HUES48 (cell line): ENCODE measurements around the gene TOB2.
"Not testable (repeated sequence)": the region's sequence is repeated elsewhere in the genome, so short reads cannot be mapped to it uniquely, and the experiment has no call there.

ENCODE experiments used
- H3K27ac ChIP-seq: one replicate; pipeline ENCODE4 v1.7.0; 2013; ENCODE audit warnings: low read depth, low read length, inconsistent platforms
- H3K27me3 ChIP-seq: 2 replicates; pipeline ENCODE4 v1.6.1; 2013; ENCODE audit warnings: mild to moderate bottlenecking, low read length; ENCODE audit not compliant: control insufficient read depth, insufficient read depth
- H3K36me3 ChIP-seq: 2 replicates; pipeline ENCODE4 v1.6.1; 2013; ENCODE audit warnings: low read length; ENCODE audit not compliant: control insufficient read depth, insufficient read depth
- H3K4me1 ChIP-seq: 2 replicates; pipeline ENCODE4 v1.6.1; 2013; ENCODE audit warnings: mild to moderate bottlenecking, low read length; ENCODE audit not compliant: control insufficient read depth, insufficient read depth
- H3K4me3 ChIP-seq: 2 replicates; pipeline ENCODE4 v1.5.1; 2013; ENCODE audit warnings: mild to moderate bottlenecking, low read depth, low read length
- H3K9ac ChIP-seq: 2 replicates; pipeline ENCODE4 v1.6.1; 2013; ENCODE audit warnings: mild to moderate bottlenecking, low read depth, low read length, moderate library complexity
- H3K9me3 ChIP-seq: 2 replicates; pipeline ENCODE4 v1.6.1; 2013; ENCODE audit warnings: low read length; ENCODE audit not compliant: control insufficient read depth, insufficient read depth

Gene TOB2

DNA sequence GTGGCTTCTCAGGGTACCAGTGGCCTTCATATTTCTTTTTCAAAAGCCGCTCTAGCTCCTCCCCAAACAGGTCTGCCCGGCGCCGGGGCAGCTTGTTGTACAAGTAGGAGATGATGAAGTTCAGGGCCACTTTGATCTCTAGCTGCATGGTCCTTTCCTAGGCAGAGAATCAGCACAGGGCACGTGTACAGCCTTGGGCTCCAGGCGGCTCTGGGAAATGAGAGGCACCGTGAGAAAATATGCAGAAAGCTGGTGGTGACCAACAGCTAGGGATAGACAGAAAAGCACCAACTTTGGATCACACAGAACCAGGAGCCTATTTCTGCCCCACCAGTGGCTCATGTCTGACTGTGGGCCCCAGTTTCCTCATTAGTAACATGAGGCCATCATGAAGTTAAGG, 9.4 kb downstream of the TOB2 start:
- Histone ChIP-seq H3K4me3 (no peak overlapping the region), H3K36me3 (peaks cover 79% of the 10 kb centered on the region), H3K27me3 (no peaks in the 10 kb centered on the region), H3K9ac (no peak overlapping the region), H3K27ac (no peak overlapping the region), H3K4me1 (no peaks in the 10 kb centered on the region), H3K9me3 (no peaks in the 10 kb centered on the region)

DNA sequence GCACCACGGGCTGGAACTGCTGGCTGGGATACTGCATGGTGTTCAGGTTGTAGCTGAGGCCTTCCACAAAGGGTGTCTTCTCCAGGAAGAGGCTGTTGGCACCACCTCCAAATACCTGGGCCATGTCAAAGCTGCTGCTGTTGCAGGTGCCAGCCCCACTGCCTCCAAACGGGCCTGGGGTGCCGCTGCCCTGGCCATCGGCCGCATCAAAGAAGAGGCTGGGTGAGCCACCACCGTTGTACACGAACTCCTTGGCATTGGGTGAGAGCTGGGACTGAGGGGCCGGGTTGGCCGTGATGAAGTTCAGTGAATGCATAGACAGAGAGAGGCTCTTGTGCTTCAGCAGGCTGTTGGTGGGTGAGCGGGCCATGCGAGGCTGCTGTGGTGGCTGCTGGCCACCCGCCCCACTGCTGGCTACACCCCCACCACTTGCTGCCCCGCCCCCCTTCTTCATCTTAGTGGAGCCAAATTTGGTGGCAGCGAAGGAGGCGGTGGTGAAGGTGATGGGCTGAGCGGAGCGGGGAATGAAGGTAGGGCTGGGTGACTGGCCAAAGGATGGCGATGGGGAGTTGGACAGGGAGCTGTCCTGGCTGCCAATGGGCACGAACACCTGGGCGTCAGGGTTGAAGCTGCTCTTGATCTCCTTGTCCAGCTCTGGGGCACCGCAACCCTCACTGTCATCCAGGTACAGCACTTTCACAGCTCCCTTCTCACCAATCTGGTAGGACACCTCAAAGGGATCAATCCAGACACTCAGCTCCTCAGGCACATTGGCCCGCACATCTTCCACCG, 10.1 kb downstream of the TOB2 start:
- H3K9me3 ChIP-seq, result no peaks in the 10 kb centered on the region
- no peaks in the 10 kb centered on the region for H3K4me1 ChIP-seq
- no peaks in the 10 kb centered on the region for H3K27me3 ChIP-seq
- H3K27ac ChIP-seq, result no peak overlapping the region
- H3K4me3 ChIP-seq, result no peak overlapping the region
- H3K9ac ChIP-seq, result no peak overlapping the region
- H3K36me3 ChIP-seq, result peaks cover 75% of the 10 kb centered on the region

GRCh38 chr22:41435560-41435959, 11.0 kb downstream of the TOB2 start:
- H3K36me3 ChIP-seq, result peaks cover 66% of the 10 kb centered on the region
- H3K4me1 ChIP-seq, result no peaks in the 10 kb centered on the region
- no peak overlapping the region for H3K27ac ChIP-seq
- no peaks in the 10 kb centered on the region for H3K27me3 ChIP-seq
- no peak overlapping the region for H3K9ac ChIP-seq
- no peaks in the 10 kb centered on the region for H3K9me3 ChIP-seq
- H3K4me3 ChIP-seq, result no peak overlapping the region

GRCh38 chr22:41434361-41435003, 12.1 kb downstream of the TOB2 start:
- peaks cover 60% of the 10 kb centered on the region for H3K36me3 ChIP-seq
- H3K9ac ChIP-seq, H3K27me3 ChIP-seq, H3K27ac ChIP-seq, H3K4me1 ChIP-seq, H3K9me3 ChIP-seq, H3K4me3 ChIP-seq: not testable (repeated sequence)

DNA sequence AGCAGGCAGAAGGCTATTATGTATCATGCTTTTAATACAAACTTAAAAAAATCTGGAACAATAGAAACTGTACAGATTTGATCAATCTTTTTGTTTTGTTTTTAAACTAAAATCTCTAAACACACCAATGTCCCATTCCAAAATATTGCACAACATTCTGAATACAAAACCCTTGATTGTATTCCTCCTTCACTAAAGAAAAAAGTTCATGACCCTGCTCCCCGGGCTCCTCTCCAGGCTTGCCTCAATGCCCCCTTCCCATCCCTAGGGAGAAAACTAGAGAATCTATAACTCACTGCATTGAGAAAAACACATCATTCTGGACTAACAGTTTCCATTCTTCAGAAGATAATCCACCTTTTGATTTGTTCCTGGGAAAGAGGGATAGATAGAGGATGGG, 13.1 kb downstream of the TOB2 start:
- H3K36me3 ChIP-seq, result peaks cover 50% of the 10 kb centered on the region
- not testable (repeated sequence) for H3K4me1 ChIP-seq, H3K9ac ChIP-seq, H3K27me3 ChIP-seq, H3K4me3 ChIP-seq, H3K9me3 ChIP-seq, H3K27ac ChIP-seq

GRCh38 chr22:41431656-41432055, 14.9 kb downstream of the TOB2 start:
- Histone ChIP-seq H3K36me3 (peaks cover 36% of the 10 kb centered on the region), H3K27ac (no peak overlapping the region), H3K9me3 (no peaks in the 10 kb centered on the region), H3K4me1 (no peaks in the 10 kb centered on the region), H3K4me3 (no peak overlapping the region), H3K27me3 (no peaks in the 10 kb centered on the region), H3K9ac (no peak overlapping the region)

DNA sequence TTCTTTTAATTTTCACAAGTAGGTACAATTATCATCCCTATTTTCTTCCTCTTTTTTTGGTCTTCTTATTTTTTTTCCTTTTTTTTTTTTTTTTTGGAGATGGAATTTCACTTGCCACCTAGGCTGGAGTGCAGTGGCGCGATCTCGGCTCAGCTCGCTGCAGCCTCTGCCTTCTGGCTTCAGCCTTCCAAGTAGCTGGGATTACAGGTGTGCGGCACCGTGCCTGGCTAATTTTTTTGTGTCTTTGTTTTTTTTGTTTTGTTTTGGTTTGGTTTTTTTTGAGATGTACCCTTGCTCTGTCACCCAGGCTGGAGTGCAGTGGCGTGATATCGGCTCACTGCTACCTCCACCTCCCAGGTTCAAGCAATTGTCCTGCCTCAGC, 16.7 kb downstream of the TOB2 start:
- Histone ChIP-seq H3K27ac (no peak overlapping the region), H3K36me3 (peaks cover 19% of the 10 kb centered on the region)

GRCh38 chr22:41429232-41429950, 17.2 kb downstream of the TOB2 start:
- H3K9me3 ChIP-seq, result no peaks in the 10 kb centered on the region
- peak overlapping the region; percentile 14 for H3K27ac ChIP-seq
- H3K27me3 ChIP-seq, result no peaks in the 10 kb centered on the region
- no peak overlapping the region for H3K9ac ChIP-seq
- no peaks in the 10 kb centered on the region for H3K4me1 ChIP-seq
- H3K36me3 ChIP-seq, result peaks cover 14% of the 10 kb centered on the region; the same call in 1 of the 2 replicates
- H3K4me3 ChIP-seq, result no peak overlapping the region

More for the DNA sequence above, 16.7 kb downstream of the TOB2 start:
- Histone ChIP-seq H3K27me3 (no peaks in the 10 kb centered on the region), H3K9me3 (no peaks in the 10 kb centered on the region), H3K4me3 (no peak overlapping the region), H3K4me1 (no peaks in the 10 kb centered on the region), H3K9ac (no peak overlapping the region)

DNA sequence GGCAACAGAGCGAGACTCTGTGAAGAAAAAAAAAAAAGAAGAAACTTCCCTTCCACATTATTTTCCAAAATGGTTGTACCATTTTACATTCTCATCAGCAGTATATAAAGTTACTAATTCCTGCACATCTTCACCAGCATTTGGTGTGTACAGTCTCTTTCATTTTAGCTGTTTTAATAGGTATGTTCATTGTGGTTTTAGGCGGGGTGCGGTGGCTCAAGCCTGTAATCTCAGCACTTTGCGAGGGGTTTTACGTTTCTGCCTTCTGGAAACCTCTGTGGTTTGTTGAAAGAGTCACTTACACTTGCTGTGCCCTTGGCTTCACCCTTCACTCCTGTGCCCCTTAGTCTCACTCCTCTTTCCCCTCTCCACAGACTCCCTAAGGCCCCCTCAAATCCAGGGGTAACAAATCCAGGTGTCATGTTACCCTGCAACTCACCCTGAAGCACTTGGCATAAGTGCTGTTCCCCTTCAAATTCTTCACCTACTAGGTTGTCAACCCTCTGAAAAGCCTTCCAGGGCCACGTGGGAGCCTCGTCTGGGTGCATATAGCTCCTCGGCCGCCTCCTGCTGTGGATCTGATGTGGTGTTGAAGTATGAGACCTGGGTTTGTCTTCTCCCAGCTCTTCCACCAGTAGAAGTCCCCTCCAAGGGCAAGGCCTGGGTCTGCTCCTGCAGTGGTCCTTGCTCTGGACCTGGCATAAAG, 20.8 kb downstream of the TOB2 start:
- no peaks in the 10 kb centered on the region for H3K9me3 ChIP-seq
- no peaks in the 10 kb centered on the region for H3K4me1 ChIP-seq
- no peak overlapping the region for H3K9ac ChIP-seq
- no peak overlapping the region for H3K4me3 ChIP-seq
- H3K27ac ChIP-seq, result no peak overlapping the region
- no peaks in the 10 kb centered on the region for H3K36me3 ChIP-seq
- H3K27me3 ChIP-seq, result no peaks in the 10 kb centered on the region

DNA sequence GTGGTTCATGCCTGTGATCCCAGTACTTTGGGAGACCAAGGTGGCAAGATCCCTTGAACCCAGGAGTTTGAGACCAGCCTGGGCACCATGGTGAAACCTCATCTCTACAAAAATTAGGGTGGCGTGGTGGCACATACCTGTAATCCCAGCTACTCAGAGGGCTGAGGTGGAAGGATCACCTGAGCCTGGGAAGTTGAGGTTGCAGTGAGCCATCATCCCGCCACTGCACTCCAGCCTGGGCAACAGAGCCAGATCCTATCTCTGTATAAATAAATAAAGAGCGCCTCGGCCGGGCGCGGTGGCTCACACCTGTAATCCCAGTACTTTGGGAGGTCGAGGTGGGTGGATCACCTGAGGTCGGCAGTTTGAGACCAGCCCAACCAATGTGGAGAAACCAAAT, 27.9 kb downstream of the TOB2 start:
- no peaks in the 10 kb centered on the region for H3K36me3 ChIP-seq
- peaks cover 5% of the 10 kb centered on the region; the same call in 1 of the 2 replicates for H3K4me1 ChIP-seq

More for the DNA sequence above, 27.9 kb downstream of the TOB2 start:
- Histone ChIP-seq H3K27me3 (no peaks in the 10 kb centered on the region), H3K9ac (no peak overlapping the region), H3K4me3 (no peak overlapping the region), H3K9me3 (no peaks in the 10 kb centered on the region), H3K27ac (no peak overlapping the region)
